Germinal center (tissue), 1 donor: Measurements from ENCODE around the gene CEP43.
A peak's percentile ranks its signal among the peaks of the same experiment; 100 is the strongest.

ENCODE experiments used
- DNase-seq: peaks from one replicate; pipeline ENCODE4 v3.0.0; 2012; ENCODE audit warnings: mixed read lengths, low spot score

Gene CEP43

GRCh38 chr6:166966268-166966667, 32.9 kb upstream of the CEP43 start:
- DNase-seq: no peak

GRCh38 chr6:166969390-166970002, 29.7 kb upstream of the CEP43 start:
- no peak for DNase-seq

- DNase-seq: no peak
These were observed 29.1 kb upstream of the CEP43 start for GRCh38 chr6:166970091-166970490.

GRCh38 chr6:166970776-166971175, 28.4 kb upstream of the CEP43 start:
- no peak for DNase-seq

GRCh38 chr6:166971271-166971670, 27.9 kb upstream of the CEP43 start:
- no peak for DNase-seq

DNA sequence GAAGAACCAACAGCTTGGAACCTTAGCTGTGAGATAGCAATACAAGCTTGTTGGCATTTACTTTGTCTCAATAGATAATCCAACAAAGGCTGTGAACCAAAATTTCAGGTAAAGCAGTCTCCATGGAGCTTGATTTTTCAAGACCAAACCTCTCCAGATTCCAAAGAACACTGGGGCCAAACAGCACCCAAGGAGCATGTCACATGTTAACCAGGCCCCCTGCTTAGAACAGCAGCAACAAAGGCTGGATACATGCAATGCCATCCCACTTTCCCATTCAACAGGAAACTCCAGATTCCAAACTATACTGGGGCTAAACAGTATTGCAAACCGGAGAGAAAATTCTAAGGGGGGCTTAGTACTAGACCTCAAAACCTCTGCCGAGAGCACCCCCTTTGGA, 27.1 kb upstream of the CEP43 start:
- DNase-seq: no peak

GRCh38 chr6:166976636-166977035, 22.6 kb upstream of the CEP43 start:
- DNase-seq: no peak

GRCh38 chr6:166977621-166978525, 21.3 kb upstream of the CEP43 start:
- DNase-seq: no peak

- no peak for DNase-seq
These were observed 18.5 kb upstream of the CEP43 start for GRCh38 chr6:166980738-166981137.

- DNase-seq: no peak
These were observed 11.7 kb upstream of the CEP43 start for GRCh38 chr6:166987448-166987847.

DNA sequence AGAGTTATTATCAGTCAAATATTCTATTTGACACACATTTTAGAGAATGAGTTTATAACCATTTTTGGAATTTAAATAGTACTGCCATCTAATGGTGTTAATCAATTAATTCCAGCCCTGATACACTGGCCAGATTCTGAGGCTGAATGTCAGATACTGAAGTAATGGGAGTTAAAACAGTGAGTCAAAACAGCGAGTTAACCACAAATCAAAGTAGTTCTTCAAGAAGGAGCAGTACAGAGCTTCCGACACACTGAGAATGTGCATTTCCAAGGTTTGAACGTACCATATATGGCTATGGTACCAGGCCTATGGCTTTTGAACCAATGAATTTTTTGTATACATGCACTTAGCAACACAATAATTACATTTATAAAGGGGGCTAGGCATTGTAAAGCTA, 11.3 kb upstream of the CEP43 start:
- DNase-seq: no peak

- no peak for DNase-seq
These were observed 10.5 kb upstream of the CEP43 start for GRCh38 chr6:166988674-166989201.

- peak; percentile 19 for DNase-seq
These were observed 9.7 kb upstream of the CEP43 start for GRCh38 chr6:166989427-166990032.

GRCh38 chr6:166996406-166996805, 2.8 kb upstream of the CEP43 start:
- DNase-seq: no peak

DNA sequence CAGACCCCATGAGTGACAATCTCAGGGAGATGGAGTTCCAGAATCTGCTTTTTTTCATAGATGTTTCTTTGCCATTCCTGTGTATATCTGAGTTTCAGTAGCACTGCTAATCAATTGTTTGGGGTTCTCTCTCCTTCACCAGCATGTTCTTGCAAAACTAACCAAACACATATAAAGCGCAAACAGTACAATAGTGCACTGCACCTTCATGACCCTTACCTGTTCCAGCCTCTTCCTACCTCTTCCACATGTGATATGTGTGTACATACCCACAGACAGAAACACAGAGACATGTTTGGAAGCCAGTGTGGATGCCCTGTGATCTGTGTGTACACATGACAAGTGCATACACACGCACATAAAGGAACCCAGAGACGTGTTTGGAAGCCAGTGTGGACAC, 1.8 kb upstream of the CEP43 start:
- DNase-seq: no peak

GRCh38 chr6:166997768-166998255, 1.4 kb upstream of the CEP43 start:
- DNase-seq: peak; percentile 19

GRCh38 chr6:166998256-166999144, 697 bp upstream of the CEP43 start:
- DNase-seq: peak; percentile 11

DNA sequence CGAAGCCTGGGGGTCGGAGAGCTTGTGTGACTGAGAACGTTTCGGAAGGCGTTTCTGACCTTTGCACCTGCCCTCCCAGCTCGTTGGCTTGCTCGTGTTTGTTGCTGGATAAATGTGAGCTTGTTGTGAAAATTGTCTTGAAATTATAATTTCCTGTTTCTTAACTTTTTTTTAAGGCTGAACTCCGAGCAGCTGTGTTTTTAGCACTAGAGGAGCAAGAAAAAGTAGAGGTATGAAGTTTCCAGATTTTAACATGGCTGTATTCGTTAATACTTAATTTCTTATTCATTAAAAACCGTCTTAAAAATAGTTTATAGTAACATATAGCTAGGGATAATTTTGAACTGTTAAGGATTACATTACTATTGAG, 672 bp downstream of the CEP43 start:
- DNase-seq: no peak

DNA sequence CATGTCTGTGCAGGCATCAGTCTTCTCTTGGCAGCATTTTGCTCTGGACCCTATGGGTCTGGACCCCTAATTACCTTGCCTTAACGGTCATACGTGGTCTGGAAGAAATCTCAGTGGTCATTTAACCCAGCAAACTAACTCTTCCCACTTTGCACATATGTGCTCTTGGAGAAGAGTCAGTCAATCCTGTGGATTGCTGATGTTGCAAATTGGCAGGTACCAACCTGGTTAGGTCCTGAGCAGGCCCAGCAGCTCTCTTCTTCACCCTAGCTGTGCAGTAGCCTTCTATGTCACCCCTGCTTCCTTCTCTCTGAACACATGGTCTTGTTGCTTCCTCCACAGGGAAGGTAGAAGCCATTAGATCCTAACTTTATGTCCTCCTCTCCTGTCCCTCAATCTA, 1.6 kb downstream of the CEP43 start:
- no peak for DNase-seq

GRCh38 chr6:167005350-167006159, 6.4 kb downstream of the CEP43 start:
- no peak for DNase-seq

- DNase-seq: no peak
These were observed 8.8 kb downstream of the CEP43 start for GRCh38 chr6:167007985-167008384.
